Fibroblast of gingiva (primary cell): ENCODE data around the gene CCDC93.

Experiments used
- DNase-seq: peaks from one replicate; pipeline ENCODE4 v3.0.0-alpha.2; 2011; ENCODE audit warnings: low read depth

CCDC93 gene

DNA sequence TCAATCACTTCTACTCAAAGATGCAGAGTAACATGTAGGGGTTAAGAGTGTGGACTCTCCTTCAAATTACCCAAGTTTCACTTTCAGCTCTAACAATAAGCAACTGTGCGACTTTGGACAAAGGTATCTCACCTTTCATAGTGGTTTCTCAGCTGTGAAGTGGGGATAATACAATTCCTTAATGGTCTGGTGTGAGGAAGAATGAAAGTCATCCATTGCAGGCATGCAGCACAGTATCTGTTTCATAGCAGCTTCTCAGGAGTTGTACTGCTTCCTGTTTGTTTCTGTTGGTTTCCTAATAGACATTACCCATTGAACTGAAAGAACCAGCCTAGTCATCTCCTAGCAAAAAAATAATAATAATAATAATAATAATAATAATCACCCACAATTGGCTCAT lies 125.0 kb downstream of the CCDC93 start:
- DNase-seq, result no peak

DNA sequence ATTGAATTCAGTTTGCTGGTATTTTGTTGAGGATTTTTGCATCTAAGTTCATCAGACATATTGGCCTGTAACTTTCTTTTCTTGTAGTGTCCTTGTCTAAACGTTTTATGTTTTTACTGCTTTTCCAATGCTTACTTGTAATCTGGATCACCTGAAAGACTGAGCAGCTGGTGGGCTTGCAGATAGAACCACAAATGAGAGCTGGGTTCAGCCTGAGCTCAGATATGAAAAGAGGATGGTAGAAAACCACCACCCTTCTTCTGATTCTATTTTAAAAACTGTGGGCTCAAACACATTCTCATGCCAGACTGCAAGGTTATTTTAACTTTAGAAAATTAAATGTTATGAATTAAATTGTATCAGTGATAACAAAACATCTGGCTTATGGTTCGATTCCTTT lies 128.6 kb downstream of the CCDC93 start:
- DNase-seq, result no peak

DNA sequence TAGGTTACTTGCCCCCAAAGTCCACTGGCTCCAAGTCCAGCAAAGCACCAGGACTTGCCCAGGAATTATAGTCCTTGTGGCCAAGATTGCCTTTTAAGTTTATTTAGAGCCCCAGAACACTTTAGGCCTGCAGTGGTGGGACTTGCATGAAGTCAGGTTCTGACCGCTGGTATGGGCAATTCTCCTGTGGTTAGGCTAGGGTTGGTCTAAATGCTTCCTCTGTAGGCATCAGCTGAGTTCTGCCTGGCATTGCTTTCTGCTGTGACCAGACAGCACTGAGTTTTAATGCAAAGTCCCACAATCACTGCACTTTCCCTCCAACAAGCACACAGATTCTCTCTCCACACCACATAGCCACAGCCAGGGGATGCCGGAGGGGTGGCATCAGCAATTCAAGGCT lies 134.9 kb downstream of the CCDC93 start:
- no peak for DNase-seq

DNA sequence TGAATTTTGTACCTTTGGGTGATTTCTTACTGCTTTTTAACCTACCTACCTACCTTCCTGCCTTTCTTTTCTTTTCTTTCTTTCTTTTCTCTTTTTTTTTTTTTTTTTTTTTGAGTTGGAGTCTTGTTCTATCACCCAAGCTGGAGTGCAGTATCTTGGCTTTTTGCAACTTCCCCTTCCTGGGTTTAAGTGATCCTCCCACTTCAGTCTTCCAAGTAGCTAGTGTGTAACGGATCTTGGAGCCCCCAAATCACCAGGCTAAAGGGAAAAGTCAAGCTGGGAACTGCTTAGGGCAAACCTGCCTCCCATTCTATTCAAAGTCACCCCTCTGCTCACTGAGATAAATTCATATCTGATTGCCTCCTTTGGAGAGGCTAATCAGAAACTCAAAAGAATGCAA lies 138.1 kb downstream of the CCDC93 start:
- no peak for DNase-seq
